Mammary epithelial cell (primary cell): ENCODE data around the gene KRTAP2-1.
"Not testable (repeated sequence)": the region's sequence is repeated elsewhere in the genome, so short reads cannot be mapped to it uniquely, and the experiment has no call there.

Experiments
- EZH2 ChIP-seq: IDR thresholded peaks from 2 replicates; pipeline ENCODE4 v1.6.1; 2012; ENCODE audit warnings: low read length, inconsistent platforms, borderline replicate concordance
- TF ChIP-seq, protein P1 (sequence below), 2 donors: IDR thresholded peaks in 1 of 2; conservative IDR thresholded peaks in 1 of 2; 2 replicates each; pipeline ENCODE4 v1.5.1; 2011 to 2012; ENCODE audit warnings: inconsistent platforms in 2 of 2, low read length in 2 of 2, mild to moderate bottlenecking in 2 of 2, control low read depth in 1 of 2, low read depth in 1 of 2; ENCODE audit not compliant: insufficient read depth in 1 of 2; ENCODE audit errors: extremely low read depth in 1 of 2

DNA sequence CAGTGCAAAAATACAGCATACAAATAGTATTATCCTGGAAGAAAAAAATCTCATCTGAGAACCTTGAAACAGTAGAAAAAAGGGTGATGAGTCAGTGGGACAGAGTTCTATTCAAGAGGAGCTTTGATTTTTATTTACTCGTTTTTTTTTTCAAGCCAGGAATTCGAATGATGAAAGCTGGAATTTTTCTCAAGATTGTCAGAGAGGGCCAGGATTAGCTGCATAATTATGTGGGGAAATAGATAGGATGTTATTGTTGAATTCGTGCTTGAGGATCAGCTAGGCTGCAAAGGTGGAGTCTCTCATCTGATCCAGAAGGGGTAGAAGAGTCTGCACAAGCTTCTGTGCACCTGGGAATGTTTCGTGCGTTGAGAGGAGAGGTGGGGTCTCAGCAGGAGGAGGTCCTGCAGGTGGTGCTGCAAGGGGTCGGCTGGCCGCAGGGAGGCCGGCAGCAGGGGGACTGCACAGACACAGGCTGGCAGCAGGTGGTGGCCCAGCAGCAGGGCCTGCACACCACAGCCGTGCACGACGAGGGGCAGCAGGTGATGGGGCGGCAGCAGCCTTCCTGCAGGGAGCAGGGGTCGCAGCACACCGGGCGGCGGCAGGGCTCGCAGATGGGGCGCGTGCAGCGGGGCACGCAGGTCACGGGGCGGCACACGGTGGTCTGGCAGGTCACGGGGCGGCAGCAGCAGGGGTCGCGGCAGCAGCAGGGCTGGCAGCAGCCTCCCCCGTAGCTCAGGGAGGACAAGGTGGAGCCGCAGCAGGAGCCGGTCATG, 12.3 kb upstream of the KRTAP2-1 start:
- TF ChIP-seq, protein P1, sequence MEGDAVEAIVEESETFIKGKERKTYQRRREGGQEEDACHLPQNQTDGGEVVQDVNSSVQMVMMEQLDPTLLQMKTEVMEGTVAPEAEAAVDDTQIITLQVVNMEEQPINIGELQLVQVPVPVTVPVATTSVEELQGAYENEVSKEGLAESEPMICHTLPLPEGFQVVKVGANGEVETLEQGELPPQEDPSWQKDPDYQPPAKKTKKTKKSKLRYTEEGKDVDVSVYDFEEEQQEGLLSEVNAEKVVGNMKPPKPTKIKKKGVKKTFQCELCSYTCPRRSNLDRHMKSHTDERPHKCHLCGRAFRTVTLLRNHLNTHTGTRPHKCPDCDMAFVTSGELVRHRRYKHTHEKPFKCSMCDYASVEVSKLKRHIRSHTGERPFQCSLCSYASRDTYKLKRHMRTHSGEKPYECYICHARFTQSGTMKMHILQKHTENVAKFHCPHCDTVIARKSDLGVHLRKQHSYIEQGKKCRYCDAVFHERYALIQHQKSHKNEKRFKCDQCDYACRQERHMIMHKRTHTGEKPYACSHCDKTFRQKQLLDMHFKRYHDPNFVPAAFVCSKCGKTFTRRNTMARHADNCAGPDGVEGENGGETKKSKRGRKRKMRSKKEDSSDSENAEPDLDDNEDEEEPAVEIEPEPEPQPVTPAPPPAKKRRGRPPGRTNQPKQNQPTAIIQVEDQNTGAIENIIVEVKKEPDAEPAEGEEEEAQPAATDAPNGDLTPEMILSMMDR (conservative IDR thresholded peaks at IDR 0.05 in 1 of 2, IDR thresholded peaks at IDR 0.05 in 1 of 2; ENCODE audit: extremely low read depth in 1 of 2, insufficient read depth in 1 of 2, low read depth in 1 of 2, low read length in 2 of 2) = not testable (repeated sequence)
- TF ChIP-seq EZH2 = not testable (repeated sequence)
